ENCODE measurements around the gene ANKS1B. TPM values are rescaled to one million over a fixed set of nuclear protein-coding genes. Genes with fewer than 3 reads are reported as not detected.

ANKS1B gene
- total RNA-seq, 4 donors from 2014 or later = 1.5 to 5.5 (median 4.4) TPM

- intact Hi-C loops (cut with DNase I; ENCODE audit: low total_unique reads) = no loop called here
- 39 to 54% methylated on average over 2 of the region's 2 CpGs for WGBS, 2 donors
- TF ChIP-seq CTCF (IDR thresholded peaks at IDR 0.05) (no peak), POLR2A (IDR thresholded peaks at IDR 0.05) (no peak)
- no peak overlapping the region for H3K4me3 ChIP-seq (ENCODE audit: low read depth, poor library complexity, severe bottlenecking)
- DNase-seq (ENCODE audit: low spot score in 2 of 2) = no peak
Measured at GRCh38 chr12:98817742-98818141, 1167.0 kb downstream of the ANKS1B start.

GRCh38 chr12:98816720-98817119 is 1168.0 kb downstream of the ANKS1B start:
- no peak overlapping the region for H3K4me3 ChIP-seq (ENCODE audit: low read depth, poor library complexity, severe bottlenecking)
- WGBS, 2 donors = 65 to 67% methylated on average over 4 of the region's 4 CpGs
- DNase-seq (ENCODE audit: low spot score in 2 of 2) = no peak
- intact Hi-C loops (cut with DNase I; ENCODE audit: low total_unique reads) = no loop called here
- TF ChIP-seq POLR2A (IDR thresholded peaks at IDR 0.05) (no peak), CTCF (IDR thresholded peaks at IDR 0.05) (no peak)

- no peak for DNase-seq (ENCODE audit: low spot score in 2 of 2)
- WGBS, 2 donors = 60 to 72% methylated on average over 6 of the region's 6 CpGs
- TF ChIP-seq POLR2A (IDR thresholded peaks at IDR 0.05) (no peak), CTCF (IDR thresholded peaks at IDR 0.05) (no peak)
- intact Hi-C loops (cut with DNase I; ENCODE audit: low total_unique reads) = no loop called here
- no peak overlapping the region for H3K4me3 ChIP-seq (ENCODE audit: low read depth, poor library complexity, severe bottlenecking)
Measured at GRCh38 chr12:98814254-98814653, 1170.5 kb downstream of the ANKS1B start.

- WGBS, 2 donors = 84% methylated on average over 7 of the region's 7 CpGs
- DNase-seq (ENCODE audit: low spot score in 2 of 2) = no peak
- intact Hi-C loops (cut with DNase I; ENCODE audit: low total_unique reads) = no loop called here
- no peak overlapping the region for H3K4me3 ChIP-seq (ENCODE audit: low read depth, poor library complexity, severe bottlenecking)
- TF ChIP-seq CTCF (IDR thresholded peaks at IDR 0.05) (no peak), POLR2A (IDR thresholded peaks at IDR 0.05) (no peak)
Measured at GRCh38 chr12:98812225-98812624, 1172.5 kb downstream of the ANKS1B start.

GRCh38 chr12:98808243-98808875 is 1176.4 kb downstream of the ANKS1B start:
- DNase-seq (ENCODE audit: low spot score in 2 of 2) = no peak
- intact Hi-C loops (cut with DNase I; ENCODE audit: low total_unique reads) = no loop called here
- 50 to 52% methylated on average over 6 of the region's 6 CpGs for WGBS, 2 donors
- TF ChIP-seq CTCF (IDR thresholded peaks at IDR 0.05) (no peak), POLR2A (IDR thresholded peaks at IDR 0.05) (no peak)
- H3K4me3 ChIP-seq (ENCODE audit: low read depth, poor library complexity, severe bottlenecking) = no peak overlapping the region

GRCh38 chr12:98807187-98807586 is 1177.5 kb downstream of the ANKS1B start:
- no peak for DNase-seq (ENCODE audit: low spot score in 2 of 2)
- TF ChIP-seq CTCF (IDR thresholded peaks at IDR 0.05) (no peak), POLR2A (IDR thresholded peaks at IDR 0.05) (no peak)
- whole genome bisulfite sequencing, 2 donors = 49 to 60% methylated on average over 2 of the region's 2 CpGs
- no peak overlapping the region for H3K4me3 ChIP-seq (ENCODE audit: low read depth, poor library complexity, severe bottlenecking)
- intact Hi-C loops (cut with DNase I; ENCODE audit: low total_unique reads) = no loop called here
